ENCODE measurements around the gene ECT2. TPM values are rescaled to one million over a fixed set of nuclear protein-coding genes. Genes with fewer than 3 reads are reported as not detected.
A peak's percentile ranks its signal among the peaks of the same experiment; 100 is the strongest.
"Not testable (repeated sequence)": the region's sequence is repeated elsewhere in the genome, so short reads cannot be mapped to it uniquely, and the experiment has no call there.

ECT2 gene, protein sequence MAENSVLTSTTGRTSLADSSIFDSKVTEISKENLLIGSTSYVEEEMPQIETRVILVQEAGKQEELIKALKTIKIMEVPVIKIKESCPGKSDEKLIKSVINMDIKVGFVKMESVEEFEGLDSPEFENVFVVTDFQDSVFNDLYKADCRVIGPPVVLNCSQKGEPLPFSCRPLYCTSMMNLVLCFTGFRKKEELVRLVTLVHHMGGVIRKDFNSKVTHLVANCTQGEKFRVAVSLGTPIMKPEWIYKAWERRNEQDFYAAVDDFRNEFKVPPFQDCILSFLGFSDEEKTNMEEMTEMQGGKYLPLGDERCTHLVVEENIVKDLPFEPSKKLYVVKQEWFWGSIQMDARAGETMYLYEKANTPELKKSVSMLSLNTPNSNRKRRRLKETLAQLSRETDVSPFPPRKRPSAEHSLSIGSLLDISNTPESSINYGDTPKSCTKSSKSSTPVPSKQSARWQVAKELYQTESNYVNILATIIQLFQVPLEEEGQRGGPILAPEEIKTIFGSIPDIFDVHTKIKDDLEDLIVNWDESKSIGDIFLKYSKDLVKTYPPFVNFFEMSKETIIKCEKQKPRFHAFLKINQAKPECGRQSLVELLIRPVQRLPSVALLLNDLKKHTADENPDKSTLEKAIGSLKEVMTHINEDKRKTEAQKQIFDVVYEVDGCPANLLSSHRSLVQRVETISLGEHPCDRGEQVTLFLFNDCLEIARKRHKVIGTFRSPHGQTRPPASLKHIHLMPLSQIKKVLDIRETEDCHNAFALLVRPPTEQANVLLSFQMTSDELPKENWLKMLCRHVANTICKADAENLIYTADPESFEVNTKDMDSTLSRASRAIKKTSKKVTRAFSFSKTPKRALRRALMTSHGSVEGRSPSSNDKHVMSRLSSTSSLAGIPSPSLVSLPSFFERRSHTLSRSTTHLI
- 4.2 TPM for total RNA-seq
- long read RNA-seq, result 0 reads

DNA sequence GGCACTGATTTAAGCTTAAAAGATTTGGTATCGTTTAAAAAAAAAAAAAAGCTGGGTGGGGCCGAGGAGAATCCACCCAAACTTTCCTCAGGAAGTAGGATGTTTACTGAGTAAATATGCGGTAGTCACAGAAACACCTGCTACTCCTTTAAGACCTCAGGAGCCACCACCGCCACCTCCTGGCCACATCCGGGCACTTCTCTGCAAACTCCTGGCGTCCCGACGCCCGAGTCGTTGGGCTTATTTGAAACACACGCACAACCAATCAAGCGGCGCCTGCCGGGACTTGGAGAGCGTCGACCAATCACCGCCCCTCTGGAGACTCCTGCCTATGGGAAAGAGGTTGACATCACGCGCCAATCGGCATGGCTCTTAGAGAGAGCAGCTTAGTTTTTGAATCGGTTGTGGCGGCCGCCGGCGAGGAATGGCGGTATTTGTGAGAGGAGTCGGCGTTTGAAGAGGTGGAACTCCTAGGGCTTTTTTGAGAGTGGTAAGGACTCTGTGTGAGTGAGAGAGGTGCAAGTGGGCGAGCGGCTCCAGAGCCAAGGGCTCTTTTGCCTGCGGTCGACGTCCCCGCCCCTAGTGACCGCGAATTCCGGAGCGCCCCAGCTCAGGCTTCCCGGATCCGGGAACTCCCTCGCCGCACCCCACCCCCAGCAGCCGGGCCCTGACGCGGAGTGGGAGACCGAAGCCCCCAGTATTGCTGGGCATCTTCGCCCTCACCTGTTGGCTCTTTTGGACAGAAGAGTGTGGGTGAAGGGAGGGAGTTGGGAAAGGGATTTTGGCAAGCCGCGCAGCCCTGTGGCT is at the start of gene ECT2:
Gene ECT2, plus strand, starts transcription at position 359 of the 807 bp plus-strand sequence. CDS start 3,805 bp downstream, outside the sequence.
- ATAC-seq (ENCODE audit: poor library complexity) (peak; percentile 98), DNase-seq (peak; percentile 99)
- intact Hi-C loops (cut with DNase I), result no loop called here

DNA sequence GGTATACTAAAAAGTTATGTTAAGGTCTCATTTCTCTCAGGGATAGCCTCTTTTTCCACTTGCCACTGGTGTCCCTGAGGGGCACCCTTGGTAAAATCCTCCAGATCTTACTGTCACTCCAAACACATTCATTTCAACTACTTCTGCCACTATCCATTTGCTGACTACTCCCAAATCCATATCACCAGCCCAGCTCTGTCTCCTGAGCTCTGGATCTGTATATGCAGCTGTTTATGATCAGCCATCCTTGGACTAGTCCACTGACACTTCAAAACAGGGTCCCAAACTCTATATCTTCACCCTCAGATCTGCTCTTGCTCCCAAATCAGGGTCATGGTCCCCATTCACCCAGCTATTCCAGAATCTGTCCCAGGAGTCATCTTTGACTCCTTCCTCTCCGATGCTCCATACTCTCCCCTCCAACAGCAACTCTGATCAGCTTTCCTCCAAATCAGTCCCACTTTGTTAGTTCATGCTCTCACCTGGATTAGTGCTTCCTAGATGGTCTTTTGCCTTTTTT is 49.5 kb upstream of the ECT2 start:
- no peak for ATAC-seq (ENCODE audit: poor library complexity)
- intact Hi-C loops (cut with DNase I), result no loop called here
- DNase-seq, result no peak

DNA sequence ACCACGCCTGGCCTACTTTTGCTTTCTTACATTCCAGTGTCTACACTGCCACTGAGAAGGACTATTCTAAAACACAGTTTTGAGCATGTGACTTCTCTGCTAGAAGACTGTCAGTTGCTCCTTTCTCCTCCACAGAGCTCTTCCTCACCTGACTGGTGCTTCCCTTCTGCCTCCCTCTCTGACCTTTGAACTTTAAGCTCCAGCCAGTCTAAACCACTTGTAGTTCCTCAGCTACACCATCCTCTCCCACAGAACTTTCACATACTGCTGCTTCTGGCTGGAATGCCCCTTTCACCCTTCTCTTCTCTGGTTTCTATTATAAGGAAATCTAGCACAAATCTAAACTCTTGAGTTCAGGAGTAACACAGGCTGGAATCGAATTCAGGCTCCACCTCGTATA is 48.8 kb upstream of the ECT2 start:
- intact Hi-C loops (cut with DNase I), result no loop called here
- ATAC-seq (ENCODE audit: poor library complexity), result no peak
- no peak for DNase-seq

DNA sequence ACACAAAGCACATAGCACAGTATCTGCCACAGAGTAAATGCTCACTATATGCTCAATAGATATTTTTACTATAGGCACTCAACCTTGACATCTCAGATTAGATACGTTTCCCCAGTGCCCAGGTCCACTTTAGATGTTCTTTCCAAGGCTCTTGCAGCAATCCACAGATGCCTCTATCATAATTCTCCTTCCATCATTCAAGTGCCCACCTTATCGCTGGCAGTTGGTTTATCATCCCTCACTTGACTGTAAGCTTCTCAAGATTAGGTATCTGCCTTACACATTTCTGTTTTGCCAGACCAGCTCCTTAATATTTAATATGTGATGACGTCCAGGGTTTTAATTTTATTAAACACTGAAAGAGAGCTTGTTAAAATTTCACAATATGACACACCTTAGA is 48.3 kb upstream of the ECT2 start:
- intact Hi-C loops (cut with DNase I), result no loop called here
- ATAC-seq (ENCODE audit: poor library complexity) (no peak), DNase-seq (no peak)

DNA sequence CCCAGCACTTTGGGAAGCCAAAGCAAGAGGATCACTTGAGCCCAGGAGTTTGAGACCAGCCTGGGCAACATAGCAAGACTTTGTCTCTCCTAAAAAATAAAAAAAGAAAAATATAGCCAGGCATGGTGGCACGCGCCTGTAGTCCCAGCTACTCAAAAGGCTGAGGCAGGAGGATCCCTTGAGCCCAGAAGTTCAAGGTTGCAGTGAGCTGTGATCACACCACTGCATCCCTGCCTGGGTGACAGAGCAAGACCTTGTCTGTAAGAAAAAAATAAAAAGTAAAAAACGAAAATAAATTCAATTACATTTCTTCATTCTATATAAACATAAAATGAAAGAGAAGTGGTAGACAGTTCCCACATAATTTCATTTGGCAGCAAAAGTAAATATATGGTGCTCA is 47.8 kb upstream of the ECT2 start:
- intact Hi-C loops (cut with DNase I); DNase-seq; ATAC-seq (ENCODE audit: poor library complexity): not testable (repeated sequence)

DNA sequence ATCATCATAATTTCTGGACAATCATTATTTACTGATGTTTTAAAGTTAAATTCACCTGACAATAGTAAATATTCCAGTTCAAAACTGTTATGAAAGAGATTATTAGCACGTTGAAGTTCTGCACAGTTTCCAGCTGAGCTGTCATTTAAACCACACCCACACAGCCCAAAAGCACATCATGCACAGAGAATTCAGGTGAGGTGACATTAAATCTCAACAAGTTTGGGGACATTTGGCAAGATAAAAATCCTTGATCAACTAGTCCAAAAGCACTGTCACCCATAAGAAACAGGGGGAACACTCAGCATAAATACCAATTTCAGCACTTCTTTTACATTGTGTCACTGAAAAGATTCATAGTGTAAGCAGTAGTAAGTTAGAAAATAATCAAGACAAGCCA is 46.5 kb upstream of the ECT2 start:
- ATAC-seq (ENCODE audit: poor library complexity) (no peak), DNase-seq (no peak)
- intact Hi-C loops (cut with DNase I), result no loop called here

DNA sequence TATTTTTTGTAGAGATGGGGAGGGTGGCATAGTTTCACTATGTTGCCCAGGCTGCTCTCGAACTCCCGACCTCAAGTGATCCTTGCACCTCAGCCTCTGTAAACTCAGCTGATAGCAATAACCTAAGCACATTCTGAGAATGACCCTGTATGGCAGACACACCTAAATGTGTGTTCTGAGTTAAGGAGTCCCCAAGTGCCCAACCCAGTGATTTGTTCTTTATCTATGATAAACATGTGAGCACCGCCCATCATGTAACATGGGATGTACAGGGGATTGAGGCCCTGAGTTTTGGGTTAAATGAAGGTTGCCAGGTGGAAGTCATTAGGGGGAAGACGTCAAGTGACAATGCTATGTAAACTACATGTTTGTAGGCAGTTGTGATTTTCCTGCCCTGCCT is 45.4 kb upstream of the ECT2 start:
- intact Hi-C loops (cut with DNase I), result no loop called here
- ATAC-seq (ENCODE audit: poor library complexity) (no peak), DNase-seq (no peak)

DNA sequence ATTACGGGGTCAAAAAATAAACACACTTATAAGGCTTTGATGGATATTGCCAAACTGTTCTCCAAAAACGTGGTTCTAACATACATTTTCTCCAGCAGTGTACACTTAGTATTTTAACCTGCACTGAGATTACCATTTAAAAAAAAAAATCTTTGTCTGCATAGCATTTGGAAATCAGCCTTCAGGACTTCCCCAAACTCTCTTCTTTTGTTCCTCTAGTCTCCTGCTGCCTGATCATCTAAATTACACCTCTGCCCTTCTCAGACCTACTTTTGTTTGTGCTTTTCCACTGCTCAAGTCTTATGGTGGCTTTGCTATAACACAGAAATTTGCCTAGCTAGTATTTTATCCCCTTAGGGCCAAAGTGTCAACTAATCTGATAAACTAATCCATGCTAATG is 43.5 kb upstream of the ECT2 start:
- DNase-seq (no peak), ATAC-seq (ENCODE audit: poor library complexity) (no peak)
- intact Hi-C loops (cut with DNase I), result no loop called here

DNA sequence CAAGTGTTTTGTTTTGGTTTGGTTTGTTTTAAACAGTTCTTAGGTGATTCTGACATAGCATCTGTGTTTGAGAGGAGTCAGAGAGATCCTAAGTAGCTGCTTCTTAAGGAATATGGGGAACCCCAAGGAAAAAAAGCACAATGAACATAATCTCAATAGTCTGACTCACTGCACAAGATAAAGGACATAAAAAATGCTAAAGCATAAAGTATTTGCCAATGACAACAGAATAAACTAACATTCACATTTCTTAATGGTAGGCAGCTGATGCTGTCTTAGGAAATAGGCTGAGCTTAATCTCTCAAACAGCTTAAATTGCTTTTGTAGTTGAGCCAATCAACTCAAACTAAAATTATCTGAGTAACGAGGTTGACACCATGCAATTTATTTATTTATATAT is 42.6 kb upstream of the ECT2 start:
- intact Hi-C loops (cut with DNase I), result no loop called here
- DNase-seq (no peak), ATAC-seq (ENCODE audit: poor library complexity) (no peak)

DNA sequence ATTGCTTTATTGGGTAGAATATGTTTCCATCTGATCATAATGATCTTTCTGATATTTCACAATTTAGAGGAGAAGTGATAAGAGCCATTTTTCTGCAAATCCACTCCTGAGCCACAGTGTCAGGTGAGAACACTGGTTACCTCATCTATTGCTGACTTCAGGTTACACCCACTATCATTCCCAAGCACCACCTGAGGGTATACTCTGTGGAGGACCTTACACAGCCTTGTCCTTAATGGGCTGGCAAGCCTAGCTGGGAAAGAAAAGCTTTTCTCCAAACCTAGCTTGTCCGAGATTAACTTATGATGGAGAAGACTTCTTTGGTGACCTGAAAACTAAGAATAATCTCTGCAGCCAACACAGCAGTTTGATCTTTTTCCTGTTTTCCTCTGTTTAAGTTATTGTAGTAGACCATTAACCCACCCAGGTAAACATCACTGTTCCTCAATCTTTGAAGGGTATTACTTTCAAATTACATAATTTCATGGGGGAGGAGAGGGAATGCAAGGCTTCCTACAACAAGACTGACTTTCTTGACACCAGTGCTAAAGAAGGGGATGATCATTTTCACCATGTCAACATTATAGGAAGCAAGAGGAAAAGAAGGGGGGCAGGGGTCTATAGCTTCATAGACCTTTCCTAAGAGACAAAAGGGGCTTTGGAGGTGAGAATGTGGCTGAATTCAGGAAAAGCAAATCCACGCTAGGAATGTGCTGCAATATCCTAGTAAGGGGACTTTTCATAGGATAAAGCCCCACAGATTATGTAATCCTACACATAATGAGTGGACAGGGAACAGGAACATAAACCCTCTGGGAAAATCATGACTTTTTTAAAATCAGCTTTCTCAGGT is 41.4 kb upstream of the ECT2 start:
- DNase-seq, result no peak
- no peak for ATAC-seq (ENCODE audit: poor library complexity)
- intact Hi-C loops (cut with DNase I), result no loop called here

DNA sequence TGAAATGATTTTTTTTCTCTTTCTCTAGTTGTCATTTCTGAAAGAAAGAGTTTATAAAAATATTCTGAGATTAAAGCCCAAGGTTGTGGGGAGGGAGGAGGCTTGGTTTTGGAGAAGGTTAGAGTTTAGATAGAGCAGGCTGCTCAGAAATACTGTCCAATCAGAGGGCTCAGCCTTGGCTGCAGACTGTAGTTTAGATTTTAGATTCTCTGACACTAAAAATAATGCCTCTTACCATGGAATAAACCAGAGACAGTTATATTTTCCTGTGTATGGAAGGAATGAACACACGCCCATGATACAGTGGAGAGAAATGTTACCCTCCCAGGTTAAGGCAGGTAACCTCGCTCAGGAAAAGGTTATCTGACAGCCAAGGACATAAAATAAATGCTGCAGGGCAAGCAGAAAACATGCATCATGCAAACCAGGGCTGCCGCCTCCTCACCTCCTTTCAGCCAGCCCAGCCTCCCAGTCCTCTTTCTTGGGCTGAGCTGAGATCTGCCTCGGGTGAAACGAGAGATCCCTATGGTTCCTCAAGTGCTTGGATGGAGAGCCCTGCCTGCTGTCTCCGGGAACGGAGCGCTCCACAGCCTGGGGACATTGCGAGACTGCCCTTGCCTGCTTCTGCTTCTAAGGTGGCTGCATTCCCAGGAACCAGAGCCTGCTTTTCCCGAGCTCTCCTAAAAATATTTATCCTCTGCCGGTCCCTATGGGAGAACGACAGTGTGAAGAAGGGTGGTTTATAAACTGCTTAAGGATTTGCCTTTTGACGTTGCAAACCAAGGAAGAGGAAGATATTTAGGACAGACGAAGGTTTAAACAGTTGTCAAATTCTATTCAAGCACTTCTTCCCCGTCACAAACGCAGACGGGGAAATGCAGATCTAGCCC is 40.5 kb upstream of the ECT2 start:
- ATAC-seq (ENCODE audit: poor library complexity) (peak; percentile 71), DNase-seq (peak; percentile 55)
- intact Hi-C loops (cut with DNase I), result no loop called here

DNA sequence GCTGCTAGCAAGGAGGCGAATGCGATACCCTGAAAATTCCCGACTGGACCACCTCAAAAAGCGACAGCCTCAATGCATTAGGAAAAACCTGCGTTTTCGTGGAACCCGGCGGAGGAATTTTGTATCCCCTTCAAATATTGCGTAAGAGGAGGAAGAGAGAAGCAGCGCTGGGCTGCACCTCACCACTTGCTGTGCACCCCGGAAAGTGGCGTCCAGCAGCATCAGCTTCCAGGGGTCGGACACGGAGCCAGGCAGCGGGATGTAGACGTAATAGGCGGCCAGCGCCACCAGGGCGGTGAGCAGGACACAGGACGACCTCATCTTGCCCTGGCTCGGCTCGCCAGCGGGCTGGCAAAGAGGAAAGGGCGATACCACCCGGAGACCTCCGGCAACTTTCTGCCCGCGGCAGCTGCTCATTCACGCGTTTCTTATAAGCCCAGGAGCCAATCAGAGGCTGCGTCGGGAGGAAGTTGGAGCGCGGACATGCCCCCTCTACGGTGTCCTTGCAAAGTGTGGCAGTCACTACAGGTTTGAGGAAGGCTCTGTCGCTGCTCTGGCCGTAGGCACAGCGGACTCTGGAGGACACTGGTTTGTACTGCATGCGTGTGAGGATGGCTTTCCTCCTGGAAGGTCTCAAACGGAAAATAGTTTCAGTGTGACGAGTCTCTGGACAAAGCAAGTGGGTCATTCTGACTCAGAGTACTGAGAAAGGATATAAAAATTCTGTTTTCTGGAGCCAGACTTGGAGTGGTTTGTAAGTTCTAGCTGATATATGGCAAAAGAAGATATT is 39.7 kb upstream of the ECT2 start, which contains the start of gene NCEH1:
Gene NCEH1, minus strand, starts transcription at position 404 of the 790 bp plus-strand sequence. Its CDS starts 83 bp downstream, at position 321.
- intact Hi-C loops (cut with DNase I), result no loop called here
- DNase-seq (peak; percentile 94), ATAC-seq (ENCODE audit: poor library complexity) (peak; percentile 96)

DNA sequence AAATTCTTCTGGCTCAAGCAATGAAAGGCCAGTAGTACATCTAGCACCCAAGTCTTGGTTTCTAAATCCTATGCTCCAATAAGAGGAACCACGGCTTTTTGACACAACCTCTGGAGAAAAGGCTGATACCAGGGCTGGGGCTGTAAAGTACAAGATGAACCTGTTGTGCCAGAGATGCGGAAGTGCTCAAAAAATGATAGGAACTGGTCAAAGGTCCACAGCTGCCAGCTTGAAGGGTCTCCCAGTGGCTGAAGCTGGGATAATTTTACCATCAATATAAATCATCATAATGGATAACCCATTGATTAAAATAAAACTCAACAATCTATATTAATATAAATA is 39.1 kb upstream of the ECT2 start:
- no peak for DNase-seq
- intact Hi-C loops (cut with DNase I), result no loop called here
- ATAC-seq (ENCODE audit: poor library complexity), result peak; percentile 7

DNA sequence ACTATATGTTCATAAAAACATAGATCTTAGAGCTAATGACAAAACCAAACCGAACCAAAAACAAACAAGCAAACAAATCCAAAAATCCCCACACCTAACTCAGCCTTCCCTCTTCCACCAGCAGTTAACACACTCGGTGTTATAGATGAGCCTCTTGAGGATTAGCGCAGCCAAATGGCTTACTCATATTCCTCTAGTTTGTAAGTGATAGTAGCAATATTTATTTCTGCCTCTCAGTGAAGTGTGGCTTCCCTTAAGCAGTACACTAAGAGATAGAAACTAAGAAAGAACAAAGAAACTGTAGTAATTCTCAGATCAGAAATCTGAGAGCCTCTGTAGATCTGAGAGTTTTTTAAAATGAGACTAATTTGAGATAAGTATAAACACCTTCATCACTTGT is 37.2 kb upstream of the ECT2 start:
- no peak for ATAC-seq (ENCODE audit: poor library complexity)
- DNase-seq, result no peak
- intact Hi-C loops (cut with DNase I), result no loop called here

DNA sequence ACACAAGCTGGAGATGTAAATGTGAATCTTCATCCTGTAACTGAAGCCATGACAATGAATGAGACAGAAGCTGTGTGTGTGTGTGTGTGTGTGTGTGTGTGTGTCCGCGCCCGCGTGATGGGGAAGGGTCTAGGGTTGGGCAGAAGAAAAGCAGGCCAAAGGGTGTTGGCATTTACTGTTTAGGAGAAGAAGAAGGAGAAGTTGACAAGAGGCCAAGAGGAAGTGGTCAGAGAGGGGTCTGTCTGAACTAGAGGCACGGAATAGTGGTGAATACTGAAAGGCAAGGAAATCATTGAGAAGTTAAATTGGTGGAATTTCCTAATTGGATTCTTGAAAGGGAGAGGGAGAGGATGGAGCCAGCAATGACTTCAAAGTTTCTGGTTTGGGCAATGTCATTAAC is 34.0 kb upstream of the ECT2 start:
- peak; percentile 53 for DNase-seq
- peak; percentile 79 for ATAC-seq (ENCODE audit: poor library complexity)
- intact Hi-C loops (cut with DNase I), result no loop called here

DNA sequence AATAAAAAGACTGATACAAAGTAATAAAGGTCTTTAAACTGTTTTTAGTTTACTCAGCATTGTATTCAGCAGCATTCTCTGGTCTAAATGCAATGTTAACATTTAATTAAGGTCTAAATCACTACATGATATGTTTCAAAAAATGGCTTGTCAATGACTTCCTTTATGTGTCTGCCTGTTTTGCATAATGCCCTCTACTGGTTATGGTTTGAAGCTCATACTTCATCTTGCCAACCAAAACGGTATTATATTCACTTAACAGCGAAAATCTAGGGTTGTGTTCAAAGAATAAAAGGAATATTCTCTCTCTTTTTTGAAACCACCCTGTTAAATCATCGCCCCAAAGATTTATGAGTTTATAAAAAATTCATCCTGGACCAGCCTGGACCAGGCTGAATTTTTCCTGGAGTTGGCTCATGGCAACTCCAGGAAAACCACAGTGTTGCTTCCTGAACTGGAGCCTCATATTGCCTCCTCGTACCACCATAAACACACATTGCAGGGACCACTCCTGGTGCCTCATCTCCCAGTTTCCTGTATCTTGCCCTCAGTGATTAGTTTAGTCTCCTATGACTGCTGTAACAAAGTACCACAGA is 32.9 kb upstream of the ECT2 start:
- DNase-seq, result no peak

More for the DNA sequence above, 32.9 kb upstream of the ECT2 start:
- ATAC-seq (ENCODE audit: poor library complexity), result no peak
- intact Hi-C loops (cut with DNase I), result no loop called here

All from Right ventricle myocardium superior (tissue), 1 donor.